ENCODE measurements around the gene LAYN. TPM values are rescaled to one million over a fixed set of nuclear protein-coding genes. Genes with fewer than 3 reads are reported as not detected.
A peak's percentile ranks its signal among the peaks of the same experiment; 100 is the strongest.

LAYN gene
- total RNA-seq, 1 donor from 2014 or later: 15.0 TPM

DNA sequence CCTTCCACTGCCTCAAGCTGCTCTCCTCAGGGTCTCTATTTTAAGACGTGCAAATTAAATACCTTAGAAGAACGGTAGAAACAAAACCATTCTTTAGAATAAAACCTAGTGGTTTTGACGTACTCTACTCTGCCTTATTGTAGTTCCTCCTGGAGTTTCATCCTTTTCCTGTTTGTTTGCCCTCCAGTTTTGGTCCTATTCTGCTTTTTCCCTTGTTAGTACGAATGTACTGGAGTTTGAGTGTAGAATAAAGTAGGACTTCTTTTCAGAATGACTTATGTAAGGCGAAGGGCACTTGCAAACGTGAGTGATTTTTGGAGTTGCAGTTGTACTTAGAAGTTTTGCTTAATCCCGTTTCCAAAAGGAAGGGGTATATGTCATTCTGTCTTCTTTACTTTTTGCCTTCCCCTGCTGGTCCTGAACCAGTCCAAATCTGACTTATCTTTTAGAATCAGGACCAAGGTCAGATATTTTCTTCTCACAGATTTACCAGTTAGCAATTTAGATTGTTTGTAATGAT lies 63.2 kb downstream of the LAYN start:
- no peak for ATAC-seq
- H3K9me3 ChIP-seq: no peaks in the 10 kb centered on the region
- H3K36me3 ChIP-seq: no peaks in the 10 kb centered on the region
- peaks cover 44% of the 10 kb centered on the region for H3K4me1 ChIP-seq
- intact Hi-C loops (cut with DNase I): loop anchor here (5.0 to 10.0 kb wide), 2 partner anchors 174 to 241 kb away; no protein-coding TSS in a partner anchor
- H3K4me3 ChIP-seq: peak overlapping the region; percentile 87
- H3K27me3 ChIP-seq (ENCODE audit: low read depth): no peaks in the 10 kb centered on the region
- DNase-seq: no peak
- H3K27ac ChIP-seq: peak overlapping the region; percentile 99
- TF ChIP-seq, protein P1, sequence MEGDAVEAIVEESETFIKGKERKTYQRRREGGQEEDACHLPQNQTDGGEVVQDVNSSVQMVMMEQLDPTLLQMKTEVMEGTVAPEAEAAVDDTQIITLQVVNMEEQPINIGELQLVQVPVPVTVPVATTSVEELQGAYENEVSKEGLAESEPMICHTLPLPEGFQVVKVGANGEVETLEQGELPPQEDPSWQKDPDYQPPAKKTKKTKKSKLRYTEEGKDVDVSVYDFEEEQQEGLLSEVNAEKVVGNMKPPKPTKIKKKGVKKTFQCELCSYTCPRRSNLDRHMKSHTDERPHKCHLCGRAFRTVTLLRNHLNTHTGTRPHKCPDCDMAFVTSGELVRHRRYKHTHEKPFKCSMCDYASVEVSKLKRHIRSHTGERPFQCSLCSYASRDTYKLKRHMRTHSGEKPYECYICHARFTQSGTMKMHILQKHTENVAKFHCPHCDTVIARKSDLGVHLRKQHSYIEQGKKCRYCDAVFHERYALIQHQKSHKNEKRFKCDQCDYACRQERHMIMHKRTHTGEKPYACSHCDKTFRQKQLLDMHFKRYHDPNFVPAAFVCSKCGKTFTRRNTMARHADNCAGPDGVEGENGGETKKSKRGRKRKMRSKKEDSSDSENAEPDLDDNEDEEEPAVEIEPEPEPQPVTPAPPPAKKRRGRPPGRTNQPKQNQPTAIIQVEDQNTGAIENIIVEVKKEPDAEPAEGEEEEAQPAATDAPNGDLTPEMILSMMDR (IDR thresholded peaks at IDR 0.05): no peak

DNA sequence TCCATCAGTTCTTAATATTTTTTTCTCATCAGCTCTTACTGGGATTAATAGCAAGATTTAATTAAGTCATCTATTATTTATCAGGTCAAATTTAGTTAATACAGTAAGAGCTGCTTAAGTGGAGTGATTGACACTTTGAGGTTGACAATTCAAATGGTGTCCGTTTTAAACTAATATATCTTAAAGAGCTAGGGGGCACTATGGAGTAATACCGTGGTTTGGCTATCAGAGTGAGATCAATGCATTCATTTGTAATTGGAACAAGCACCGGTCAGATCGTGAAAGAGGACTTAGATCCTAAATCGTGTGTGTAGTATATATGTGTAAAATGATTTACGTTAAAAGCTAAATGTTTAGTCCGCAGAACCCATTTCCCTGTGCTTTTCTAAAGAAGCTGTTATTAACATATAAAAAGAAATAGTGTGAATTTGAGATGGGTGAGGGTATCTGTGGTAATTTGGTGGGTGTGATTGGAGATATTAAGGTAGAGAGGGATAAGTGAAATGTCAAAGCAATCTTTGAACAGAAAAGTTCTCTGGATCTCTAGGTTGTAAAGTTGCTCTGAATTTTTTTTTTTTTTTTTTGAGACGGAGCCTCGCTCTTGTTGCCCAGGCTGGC lies 64.0 kb downstream of the LAYN start:
- intact Hi-C loops (cut with DNase I): loop anchor here (5.0 to 10.0 kb wide), 2 partner anchors 173 to 240 kb away; no protein-coding TSS in a partner anchor
- DNase-seq: no peak
- peaks cover 44% of the 10 kb centered on the region for H3K4me1 ChIP-seq
- no peaks in the 10 kb centered on the region for H3K36me3 ChIP-seq
- no peaks in the 10 kb centered on the region for H3K9me3 ChIP-seq
- no peaks in the 10 kb centered on the region for H3K27me3 ChIP-seq (ENCODE audit: low read depth)
- no peak for ATAC-seq
- peak overlapping the region; percentile 87 for H3K4me3 ChIP-seq
- TF ChIP-seq, protein P1 (IDR thresholded peaks at IDR 0.05): peak; percentile 58
- H3K27ac ChIP-seq: peak overlapping the region; percentile 99

DNA sequence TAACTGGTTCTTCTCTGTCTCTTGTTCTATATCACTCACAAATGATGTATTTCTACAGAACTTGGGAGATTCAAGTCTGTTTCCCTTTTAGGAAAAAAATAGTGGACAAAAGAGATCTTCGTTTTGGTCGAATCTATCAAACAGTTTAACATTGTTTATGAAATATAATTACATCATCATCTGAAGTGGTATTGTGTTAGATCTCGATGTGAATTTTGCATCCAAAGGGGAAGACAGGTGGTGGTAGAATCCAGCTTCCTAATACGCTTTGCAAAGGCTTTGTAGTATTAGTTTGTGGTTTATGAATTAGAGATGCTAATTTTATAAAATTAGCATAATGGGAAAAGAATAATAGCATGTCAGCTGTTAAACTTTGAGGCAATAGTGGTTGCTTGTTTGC lies 65.2 kb downstream of the LAYN start:
- ATAC-seq (no peak), DNase-seq (no peak)
- Histone ChIP-seq H3K4me1 (peaks cover 44% of the 10 kb centered on the region), H3K4me3 (no peak overlapping the region), H3K27me3 (ENCODE audit: low read depth) (no peaks in the 10 kb centered on the region), H3K9me3 (no peaks in the 10 kb centered on the region), H3K27ac (no peak overlapping the region), H3K36me3 (no peaks in the 10 kb centered on the region)
- intact Hi-C loops (cut with DNase I): loop anchor here (10.0 kb wide), 1 partner anchor 239 kb away; no protein-coding TSS in a partner anchor
- TF ChIP-seq, protein P1 (IDR thresholded peaks at IDR 0.05): no peak

DNA sequence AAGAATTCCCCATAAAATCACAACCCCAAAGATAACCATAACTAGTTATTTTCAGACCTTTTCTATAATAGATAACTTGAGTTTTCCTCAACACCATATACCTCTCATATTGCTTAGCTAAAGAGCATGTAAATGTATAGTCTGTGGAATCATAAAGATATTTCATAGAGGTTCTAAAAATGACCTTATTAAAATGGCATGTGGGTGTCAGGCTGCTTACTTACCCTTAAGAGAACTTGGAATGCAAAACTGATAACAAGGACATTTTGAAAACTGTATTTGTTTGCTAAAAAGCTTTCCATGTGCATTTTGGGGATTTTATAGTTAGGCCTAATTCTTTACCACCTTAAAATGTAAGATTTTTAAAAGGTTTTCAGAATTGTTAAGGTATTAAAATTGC lies 66.5 kb downstream of the LAYN start:
- DNase-seq (no peak), ATAC-seq (no peak)
- peaks cover 42% of the 10 kb centered on the region for H3K4me1 ChIP-seq
- TF ChIP-seq, protein P1 (IDR thresholded peaks at IDR 0.05): no peak
- no peaks in the 10 kb centered on the region for H3K27me3 ChIP-seq (ENCODE audit: low read depth)
- H3K9me3 ChIP-seq: no peaks in the 10 kb centered on the region
- H3K4me3 ChIP-seq: no peak overlapping the region
- intact Hi-C loops (cut with DNase I): loop anchor here (10.0 kb wide), 1 partner anchor 238 kb away; no protein-coding TSS in a partner anchor
- no peaks in the 10 kb centered on the region for H3K36me3 ChIP-seq
- H3K27ac ChIP-seq: no peak overlapping the region

DNA sequence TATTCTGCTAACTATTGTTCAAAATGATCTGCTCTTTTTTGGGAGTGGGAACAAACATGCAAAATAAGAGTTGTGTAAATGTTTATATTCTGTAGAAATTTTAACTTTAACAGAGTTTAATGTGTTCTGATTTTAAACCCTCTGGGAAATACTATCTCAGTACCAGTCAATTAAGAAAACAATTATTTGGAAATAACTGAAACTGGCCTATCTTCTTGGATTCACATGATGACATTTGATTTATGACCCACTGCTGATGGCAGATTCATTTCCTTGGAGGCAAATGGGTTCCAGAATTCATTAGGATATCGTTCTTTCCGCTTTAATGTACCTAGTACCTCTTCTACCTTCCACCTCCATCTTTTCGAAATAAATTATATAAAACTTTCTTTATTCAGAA lies 67.2 kb downstream of the LAYN start:
- no peaks in the 10 kb centered on the region for H3K9me3 ChIP-seq
- no peak overlapping the region for H3K27ac ChIP-seq
- peaks cover 47% of the 10 kb centered on the region for H3K4me1 ChIP-seq
- ATAC-seq: no peak
- no peaks in the 10 kb centered on the region for H3K36me3 ChIP-seq
- no peak for DNase-seq
- TF ChIP-seq, protein P1 (IDR thresholded peaks at IDR 0.05): no peak
- H3K4me3 ChIP-seq: no peak overlapping the region
- intact Hi-C loops (cut with DNase I): loop anchor here (10.0 kb wide), 1 partner anchor 237 kb away; no protein-coding TSS in a partner anchor
- no peaks in the 10 kb centered on the region for H3K27me3 ChIP-seq (ENCODE audit: low read depth)

Small RNAs within 50 kb of the gene (microRNA-seq; reads per million reads assigned to microRNA genes)
- 172 reads per million, percentile 61 among the genes with 10 or more reads in this experiment for gene MIR34B (ENCODE audit: borderline number of aligned reads)
- gene MIR34C (ENCODE audit: borderline number of aligned reads): 1,654 reads per million, percentile 83 among the genes with 10 or more reads in this experiment

Other genes starting within 250 kb of the LAYN start
- 3.4 TPM for gene POU2AF3, start 242.2 kb upstream of the LAYN start, total RNA-seq
- 3.4 TPM for gene POU2AF1, start 161.4 kb upstream of the LAYN start, total RNA-seq
- 0.38 TPM for gene BTG4, start 28.3 kb upstream of the LAYN start, total RNA-seq
- 15.0 TPM for gene HOATZ, start 25.9 kb upstream of the LAYN start, total RNA-seq
- gene SIK2, start 61.7 kb downstream of the LAYN start, total RNA-seq: 26.3 TPM
- gene PPP2R1B, start 225.7 kb downstream of the LAYN start, total RNA-seq: 24.1 TPM

Measured in lower lobe of right lung (tissue), 2 donors.